DOHH2 (cell line): Measurements from ENCODE around the gene ITPKB.
"Not testable (repeated sequence)": the region's sequence is repeated elsewhere in the genome, so short reads cannot be mapped to it uniquely, and the experiment has no call there.

Experiments
- H3F3A ChIP-seq: fragments of 200-600 bp; sonication (generic), shearing (Covaris generic); 2 replicates; pipeline ENCODE4 v1.6.0; 2016; ENCODE audit warnings: antibody characterized with exemption, mild to moderate bottlenecking; ENCODE audit not compliant: control insufficient read depth, insufficient read depth
- H3K27ac ChIP-seq: fragments of 200-600 bp; sonication (generic); 2 replicates; pipeline ENCODE4 v1.5.1; 2014; ENCODE audit warnings: low read depth, mild to moderate bottlenecking, low read length, moderate library complexity
- H3K27me3 ChIP-seq: fragments of 200-600 bp; sonication (generic); 2 replicates; pipeline ENCODE4 v1.6.1; 2014; ENCODE audit warnings: mild to moderate bottlenecking, low read length, mixed read lengths; ENCODE audit not compliant: control insufficient read depth
- H3K36me3 ChIP-seq: fragments of 200-600 bp; sonication (generic); 2 replicates; pipeline ENCODE4 v1.6.1; 2014; ENCODE audit warnings: mild to moderate bottlenecking, low read length, moderate library complexity, mixed read lengths; ENCODE audit not compliant: control insufficient read depth
- H3K4me1 ChIP-seq: fragments of 200-600 bp; sonication (generic); 2 replicates; pipeline ENCODE4 v1.6.1; 2014; ENCODE audit warnings: mild to moderate bottlenecking, low read length, mixed read lengths; ENCODE audit not compliant: control insufficient read depth
- H3K4me2 ChIP-seq: fragments of 200-600 bp; sonication (generic); 2 replicates; pipeline ENCODE4 v1.6.0; 2014; ENCODE audit warnings: mild to moderate bottlenecking, low read length, moderate library complexity
- H3K4me3 ChIP-seq: fragments of 200-600 bp; sonication (generic); 2 replicates; pipeline ENCODE4 v1.5.1; 2014; ENCODE audit warnings: mild to moderate bottlenecking, low read length, mixed read lengths
- H3K79me2 ChIP-seq: fragments of 200-600 bp; sonication (generic); 2 replicates; pipeline ENCODE4 v1.6.1; 2014; ENCODE audit warnings: mild to moderate bottlenecking, low read length, mixed read lengths; ENCODE audit not compliant: control insufficient read depth
- H3K9me2 ChIP-seq: fragments of 200-600 bp; sonication (generic); replicated peaks from 2 replicates; pipeline ENCODE4 v1.6.1; 2014; ENCODE audit warnings: mild to moderate bottlenecking, low read length, mixed read lengths; ENCODE audit not compliant: control insufficient read depth
- H3K9me3 ChIP-seq: fragments of 200-600 bp; sonication (generic); 2 replicates; pipeline ENCODE4 v1.6.1; 2014; ENCODE audit warnings: antibody characterized with exemption, low read length, mixed read lengths; ENCODE audit not compliant: control insufficient read depth, insufficient read depth
- H4K20me1 ChIP-seq: fragments of 200-600 bp; sonication (generic); 2 replicates; pipeline ENCODE4 v1.6.0; 2014; ENCODE audit warnings: low read depth, mild to moderate bottlenecking, antibody characterized with exemption, low read length, moderate library complexity; ENCODE audit not compliant: control insufficient read depth, insufficient read depth
- EZH2phosphoT487 ChIP-seq: fragments of 200-600 bp; sonication (generic); IDR thresholded peaks from 2 replicates; pipeline ENCODE4 v1.6.1; 2017; ENCODE audit warnings: borderline replicate concordance, mild to moderate bottlenecking, antibody characterized with exemption, low read length, moderate library complexity, mixed read lengths
- TF ChIP-seq, protein P1 (sequence below): fragments of 200-600 bp; sonication (generic); IDR thresholded peaks from one replicate; pipeline ENCODE4 v1.5.1; 2014; ENCODE audit warnings: antibody characterized with exemption, mild to moderate bottlenecking, low read depth, low read length; ENCODE audit not compliant: poor library complexity, severe bottlenecking

ITPKB gene

DNA sequence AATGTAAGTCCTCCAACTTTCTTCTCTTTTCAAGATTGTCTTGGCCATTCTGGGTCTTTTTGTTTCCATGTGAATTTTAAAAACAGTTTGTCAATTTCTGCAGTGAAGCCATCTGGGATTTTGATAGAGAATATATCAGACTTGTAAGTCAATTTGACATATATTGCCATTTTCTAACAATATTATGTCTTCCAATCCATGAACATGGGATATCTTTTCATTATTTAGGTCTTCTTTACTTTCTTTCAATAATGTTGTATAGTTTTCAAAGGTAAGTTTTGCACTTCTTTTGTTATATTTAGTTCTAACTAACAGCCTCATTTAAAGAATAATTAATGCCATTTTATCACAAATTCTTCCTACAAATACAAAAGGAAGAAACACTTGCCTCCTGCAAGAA lies 117.1 kb downstream of the ITPKB start:
- Histone ChIP-seq H3K4me2 (no peak overlapping the region), H3K9me3 (no peaks in the 10 kb centered on the region), H3K27me3 (peaks cover under 1% of the 10 kb centered on the region; the same call in 1 of the 2 replicates), H3K36me3 (no peaks in the 10 kb centered on the region), H3K4me3 (no peak overlapping the region), H3K9me2 (no peaks in the 10 kb centered on the region), H3K4me1 (peaks cover 18% of the 10 kb centered on the region), H4K20me1 (no peaks in the 10 kb centered on the region), H3F3A (no peaks in the 10 kb centered on the region), H3K79me2 (no peaks in the 10 kb centered on the region), H3K27ac (no peak overlapping the region)
- TF ChIP-seq EZH2phosphoT487, result no peak
- TF ChIP-seq, protein P1, sequence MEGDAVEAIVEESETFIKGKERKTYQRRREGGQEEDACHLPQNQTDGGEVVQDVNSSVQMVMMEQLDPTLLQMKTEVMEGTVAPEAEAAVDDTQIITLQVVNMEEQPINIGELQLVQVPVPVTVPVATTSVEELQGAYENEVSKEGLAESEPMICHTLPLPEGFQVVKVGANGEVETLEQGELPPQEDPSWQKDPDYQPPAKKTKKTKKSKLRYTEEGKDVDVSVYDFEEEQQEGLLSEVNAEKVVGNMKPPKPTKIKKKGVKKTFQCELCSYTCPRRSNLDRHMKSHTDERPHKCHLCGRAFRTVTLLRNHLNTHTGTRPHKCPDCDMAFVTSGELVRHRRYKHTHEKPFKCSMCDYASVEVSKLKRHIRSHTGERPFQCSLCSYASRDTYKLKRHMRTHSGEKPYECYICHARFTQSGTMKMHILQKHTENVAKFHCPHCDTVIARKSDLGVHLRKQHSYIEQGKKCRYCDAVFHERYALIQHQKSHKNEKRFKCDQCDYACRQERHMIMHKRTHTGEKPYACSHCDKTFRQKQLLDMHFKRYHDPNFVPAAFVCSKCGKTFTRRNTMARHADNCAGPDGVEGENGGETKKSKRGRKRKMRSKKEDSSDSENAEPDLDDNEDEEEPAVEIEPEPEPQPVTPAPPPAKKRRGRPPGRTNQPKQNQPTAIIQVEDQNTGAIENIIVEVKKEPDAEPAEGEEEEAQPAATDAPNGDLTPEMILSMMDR, result no peak

DNA sequence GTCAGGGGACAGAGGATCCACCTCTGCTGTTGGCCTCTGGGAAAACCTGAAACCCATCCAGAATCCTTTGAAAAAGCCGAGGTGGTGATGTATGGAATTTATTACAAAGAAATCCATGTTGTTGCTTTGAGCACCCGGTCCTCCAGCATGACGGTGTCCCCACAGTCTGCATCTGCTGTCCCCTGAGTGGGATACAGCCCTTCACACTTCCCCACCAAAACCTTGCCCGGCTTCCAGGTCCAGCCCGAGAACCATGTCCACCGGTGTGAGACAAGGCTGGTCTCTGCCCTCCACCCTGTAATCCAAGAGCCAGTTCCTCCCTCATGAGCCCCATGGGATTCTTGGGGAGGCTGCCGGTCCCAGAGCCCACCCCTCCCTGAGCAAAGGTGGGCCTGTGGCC lies 120.1 kb downstream of the ITPKB start:
- Histone ChIP-seq H3F3A (no peaks in the 10 kb centered on the region), H3K27ac (no peak overlapping the region), H3K4me2 (no peak overlapping the region), H3K4me3 (no peak overlapping the region), H4K20me1 (no peaks in the 10 kb centered on the region), H3K9me3 (no peaks in the 10 kb centered on the region), H3K36me3 (no peaks in the 10 kb centered on the region), H3K4me1 (peaks cover 3% of the 10 kb centered on the region; the same call in 1 of the 2 replicates), H3K79me2 (no peaks in the 10 kb centered on the region), H3K27me3 (peaks cover 3% of the 10 kb centered on the region; the same call in 1 of the 2 replicates), H3K9me2 (no peaks in the 10 kb centered on the region)
- TF ChIP-seq EZH2phosphoT487, result no peak
- TF ChIP-seq, protein P1, result no peak

DNA sequence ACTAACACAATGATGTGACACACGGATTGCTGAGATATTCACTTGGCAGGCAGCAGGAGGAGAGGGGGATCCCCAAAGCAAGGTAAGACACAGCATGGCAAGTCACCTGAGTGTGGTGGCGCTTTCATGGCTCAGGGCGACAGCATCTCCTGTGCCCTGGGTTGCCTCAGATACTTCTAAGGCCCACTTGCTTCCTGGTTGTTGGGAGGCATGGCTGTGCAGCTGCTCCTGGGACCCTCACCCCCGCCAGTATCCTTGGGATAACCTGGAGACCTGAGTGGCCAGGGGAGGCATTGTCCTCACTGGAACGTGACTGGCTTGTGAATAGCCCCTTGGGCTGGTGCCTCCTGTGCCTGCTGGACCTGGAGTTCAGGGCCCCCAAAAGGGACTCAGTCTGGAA lies 120.7 kb downstream of the ITPKB start:
- H4K20me1 ChIP-seq, result no peaks in the 10 kb centered on the region
- H3K9me3 ChIP-seq, result no peaks in the 10 kb centered on the region
- no peak overlapping the region for H3K4me3 ChIP-seq
- H3K36me3 ChIP-seq, result no peaks in the 10 kb centered on the region
- no peaks in the 10 kb centered on the region for H3F3A ChIP-seq
- no peak overlapping the region for H3K27ac ChIP-seq
- peaks cover 3% of the 10 kb centered on the region; the same call in 1 of the 2 replicates for H3K27me3 ChIP-seq
- H3K4me2 ChIP-seq, result no peak overlapping the region
- peaks cover 3% of the 10 kb centered on the region; the same call in 1 of the 2 replicates for H3K4me1 ChIP-seq
- TF ChIP-seq EZH2phosphoT487, result no peak
- TF ChIP-seq, protein P1, result no peak
- no peaks in the 10 kb centered on the region for H3K9me2 ChIP-seq
- no peaks in the 10 kb centered on the region for H3K79me2 ChIP-seq

DNA sequence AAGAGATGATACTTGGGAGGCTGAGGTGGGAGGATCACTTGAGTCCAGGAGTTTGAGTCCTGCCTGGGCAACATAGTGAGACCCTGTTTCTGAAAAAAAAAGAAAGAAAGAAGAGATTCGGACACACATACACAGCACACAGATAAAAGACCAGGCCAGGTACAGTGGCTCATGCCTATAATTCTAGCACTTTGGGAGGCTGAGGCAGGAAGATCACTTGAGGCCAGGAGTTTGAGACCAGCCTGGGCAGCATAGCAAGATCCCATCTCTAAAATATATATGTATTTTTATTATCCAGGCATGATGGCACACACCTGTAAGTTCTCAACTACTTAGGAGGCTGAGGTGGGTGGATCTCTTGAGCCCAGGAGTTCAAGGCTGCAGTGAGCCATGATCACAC lies 121.4 kb downstream of the ITPKB start:
- not testable (repeated sequence) for H3K4me1 ChIP-seq, H3F3A ChIP-seq, H3K4me2 ChIP-seq, H3K4me3 ChIP-seq, H3K9me3 ChIP-seq, H3K27ac ChIP-seq, H3K27me3 ChIP-seq, H3K36me3 ChIP-seq, H4K20me1 ChIP-seq, H3K79me2 ChIP-seq, H3K9me2 ChIP-seq
